HG02885 (cell line): ENCODE measurements around the gene LGI2.
"Not testable (repeated sequence)": the region's sequence is repeated elsewhere in the genome, so short reads cannot be mapped to it uniquely, and the experiment has no call there.

Experiments
- ATAC-seq: cut with Tn5 transposase; IDR thresholded peaks from one replicate; pipeline ENCODE4 v1.9.1; 2021; ENCODE audit warnings: mild to moderate bottlenecking; ENCODE audit not compliant: unreplicated experiment, poor library complexity

LGI2 gene, protein sequence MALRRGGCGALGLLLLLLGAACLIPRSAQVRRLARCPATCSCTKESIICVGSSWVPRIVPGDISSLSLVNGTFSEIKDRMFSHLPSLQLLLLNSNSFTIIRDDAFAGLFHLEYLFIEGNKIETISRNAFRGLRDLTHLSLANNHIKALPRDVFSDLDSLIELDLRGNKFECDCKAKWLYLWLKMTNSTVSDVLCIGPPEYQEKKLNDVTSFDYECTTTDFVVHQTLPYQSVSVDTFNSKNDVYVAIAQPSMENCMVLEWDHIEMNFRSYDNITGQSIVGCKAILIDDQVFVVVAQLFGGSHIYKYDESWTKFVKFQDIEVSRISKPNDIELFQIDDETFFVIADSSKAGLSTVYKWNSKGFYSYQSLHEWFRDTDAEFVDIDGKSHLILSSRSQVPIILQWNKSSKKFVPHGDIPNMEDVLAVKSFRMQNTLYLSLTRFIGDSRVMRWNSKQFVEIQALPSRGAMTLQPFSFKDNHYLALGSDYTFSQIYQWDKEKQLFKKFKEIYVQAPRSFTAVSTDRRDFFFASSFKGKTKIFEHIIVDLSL

DNA sequence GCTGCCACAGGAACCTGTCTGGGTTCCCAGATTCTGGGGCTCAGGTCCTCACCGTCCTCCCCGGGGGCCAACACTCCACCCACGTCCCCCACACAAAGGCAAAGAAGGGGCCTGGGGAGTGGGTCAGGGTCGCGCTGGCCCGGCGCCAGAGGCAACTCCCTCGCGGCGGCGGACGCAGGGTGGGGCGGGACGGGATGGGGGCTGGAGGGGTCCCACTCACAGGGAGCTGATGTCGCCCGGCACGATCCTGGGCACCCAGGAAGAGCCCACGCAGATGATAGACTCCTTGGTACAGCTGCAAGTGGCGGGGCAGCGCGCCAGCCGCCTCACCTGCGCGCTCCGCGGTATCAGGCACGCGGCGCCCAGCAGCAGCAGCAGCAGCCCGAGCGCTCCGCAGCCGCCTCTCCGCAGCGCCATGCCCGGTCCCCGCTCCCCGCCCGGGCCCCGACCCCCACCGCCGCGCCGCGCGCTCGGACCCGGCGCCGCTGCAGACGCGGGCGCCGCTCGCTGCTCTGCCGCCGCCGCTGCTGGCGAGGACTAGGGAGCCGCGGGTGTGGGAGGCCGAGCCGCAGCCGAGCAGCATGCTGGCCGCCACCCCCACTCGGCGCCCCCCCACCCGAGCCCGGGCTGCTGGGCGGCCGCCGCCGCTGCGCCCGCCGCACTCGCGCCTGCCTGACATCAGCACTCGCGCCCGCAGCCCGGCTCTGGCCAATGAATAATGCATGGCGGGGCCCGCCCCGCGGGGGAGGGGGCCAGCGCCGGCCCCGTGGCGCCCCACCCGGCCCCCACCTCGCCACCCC is at the start of gene LGI2:
LGI2 (minus strand) TSS at position 670 of the 800 bp plus-strand sequence; CDS start at position 417, 253 bp downstream.
- no peak for ATAC-seq

DNA sequence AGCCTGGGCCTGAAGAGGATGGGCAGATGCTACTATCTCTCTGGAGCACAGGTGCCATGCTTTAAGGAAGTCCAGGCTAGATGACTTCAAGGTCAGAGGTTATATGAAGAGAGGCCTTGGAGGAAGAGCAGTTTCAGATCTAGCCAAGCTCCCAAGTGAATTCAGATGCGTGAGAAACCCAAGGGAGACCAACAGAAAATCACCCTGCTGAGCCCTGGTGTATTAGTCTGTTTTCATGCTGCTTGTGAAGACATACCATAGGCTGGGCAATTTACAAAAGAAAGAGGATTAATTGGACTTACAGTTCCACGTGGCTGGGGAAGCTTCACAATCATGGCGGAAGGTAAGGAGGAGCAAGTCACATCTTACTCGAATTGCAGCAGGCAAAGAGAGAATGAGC is 47.8 kb upstream of the LGI2 start:
- ATAC-seq = no peak

DNA sequence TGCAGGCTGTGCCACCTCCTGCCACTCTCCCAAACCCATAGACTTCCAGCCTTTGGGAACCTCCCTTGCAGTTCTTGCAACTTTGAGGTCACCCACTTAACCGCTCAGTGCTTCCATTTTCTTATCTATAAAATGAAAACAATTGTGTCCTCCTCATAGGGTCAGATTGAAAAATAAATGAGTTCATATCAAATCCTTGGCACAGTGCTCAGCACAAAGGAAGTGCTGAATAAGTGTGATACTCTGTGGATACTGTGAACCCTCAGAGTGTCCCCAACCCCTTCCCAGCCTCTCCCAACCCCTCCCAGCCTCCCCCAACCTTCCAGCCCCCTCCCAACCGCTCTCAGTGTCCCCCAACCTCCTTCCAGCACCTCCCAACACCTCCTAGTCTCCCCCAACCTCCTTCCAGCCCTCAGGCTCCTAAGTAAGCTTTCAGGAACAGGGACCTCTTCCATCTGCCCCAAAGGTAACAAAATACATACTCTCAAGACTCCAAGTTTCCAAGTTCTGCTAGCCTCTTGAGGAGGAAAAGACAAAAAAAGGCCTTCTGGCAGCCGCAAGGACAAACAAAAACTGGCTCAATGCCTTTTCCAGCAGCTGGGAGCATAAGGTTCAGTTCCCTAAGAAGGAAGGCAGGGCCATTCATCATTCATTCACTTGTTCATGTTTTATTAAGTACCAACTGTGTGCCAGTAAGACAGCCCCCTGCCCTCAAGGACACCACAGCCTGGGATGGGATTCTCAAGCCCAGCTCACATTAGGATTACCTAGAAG is 46.1 kb upstream of the LGI2 start:
- ATAC-seq = no peak

DNA sequence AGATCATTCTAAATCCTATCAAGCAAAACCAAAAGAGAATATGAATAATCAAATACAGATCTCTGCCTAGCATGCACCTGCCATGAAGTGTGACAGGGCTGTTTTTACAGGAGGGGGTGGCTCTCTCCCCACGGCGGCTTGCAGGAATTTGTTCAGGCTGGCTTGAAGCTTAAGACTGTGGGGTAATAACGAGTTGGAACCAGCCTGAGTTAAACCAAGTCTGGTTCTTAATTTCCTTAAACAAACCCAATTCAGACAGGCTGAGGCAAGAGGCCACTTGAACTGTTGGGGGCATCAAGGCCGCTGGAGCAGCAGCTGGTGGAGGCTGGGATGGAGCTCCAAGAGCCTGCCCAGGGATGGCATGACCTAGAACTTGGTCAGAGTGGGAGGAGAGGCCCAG is 45.1 kb upstream of the LGI2 start:
- ATAC-seq = no peak

DNA sequence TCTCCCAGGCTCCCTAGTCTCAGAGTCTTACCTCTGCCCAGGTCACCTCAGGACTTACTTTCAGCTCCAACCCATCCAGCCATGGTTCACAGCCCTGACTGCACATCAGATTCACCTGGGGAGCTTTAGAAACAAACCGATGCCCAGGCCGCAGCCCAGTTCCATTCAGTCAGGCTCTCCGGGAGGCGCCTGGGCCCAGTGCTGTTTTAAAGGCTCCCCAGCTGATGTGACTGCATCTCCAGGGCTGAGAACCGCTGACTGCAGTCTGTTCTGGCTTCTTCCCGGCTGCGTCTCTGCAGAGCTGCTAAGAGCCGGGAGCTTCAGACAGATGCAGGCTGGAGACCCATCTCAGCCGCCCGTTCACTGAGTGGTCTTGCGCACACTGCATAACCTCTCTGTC is 44.4 kb upstream of the LGI2 start:
- no peak for ATAC-seq

DNA sequence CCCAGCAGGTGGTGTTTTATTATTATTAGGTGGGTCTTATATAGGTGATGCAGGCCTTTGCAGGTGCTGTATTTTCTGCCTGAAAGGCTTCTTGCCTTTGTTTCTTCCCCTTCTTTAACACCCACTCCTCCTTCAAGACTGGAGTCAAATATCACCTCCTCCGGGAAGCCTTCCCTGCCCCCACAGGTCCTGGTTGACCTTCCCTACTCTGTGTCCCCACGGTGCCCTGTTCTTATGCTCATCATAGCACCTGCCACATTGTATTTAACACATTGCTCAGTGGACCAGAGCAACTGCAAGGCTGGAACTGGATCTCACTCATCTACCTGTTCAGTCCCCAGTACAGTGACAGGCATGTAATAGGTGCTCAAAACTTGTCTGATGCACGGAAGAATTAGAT is 39.8 kb upstream of the LGI2 start:
- no peak for ATAC-seq

DNA sequence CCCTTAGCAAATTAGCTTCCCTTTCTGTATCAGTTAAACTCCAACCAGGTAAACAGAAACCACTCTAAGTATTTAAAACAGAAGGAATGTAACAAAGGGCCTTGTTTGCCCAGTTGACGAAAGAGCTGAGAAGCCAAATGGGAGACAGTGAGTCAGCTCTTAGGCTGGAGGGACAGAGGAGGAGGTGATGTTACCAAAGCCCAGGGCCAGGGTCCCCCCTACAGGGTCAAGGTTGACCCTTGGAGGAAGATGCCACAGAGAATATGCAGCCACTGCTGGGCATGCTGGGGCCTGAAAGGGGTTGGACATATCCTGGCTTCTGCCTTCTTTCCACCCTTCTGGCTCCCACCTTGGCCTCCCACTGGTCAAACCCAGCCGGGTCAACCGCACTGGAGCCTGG is 38.3 kb upstream of the LGI2 start:
- no peak for ATAC-seq

DNA sequence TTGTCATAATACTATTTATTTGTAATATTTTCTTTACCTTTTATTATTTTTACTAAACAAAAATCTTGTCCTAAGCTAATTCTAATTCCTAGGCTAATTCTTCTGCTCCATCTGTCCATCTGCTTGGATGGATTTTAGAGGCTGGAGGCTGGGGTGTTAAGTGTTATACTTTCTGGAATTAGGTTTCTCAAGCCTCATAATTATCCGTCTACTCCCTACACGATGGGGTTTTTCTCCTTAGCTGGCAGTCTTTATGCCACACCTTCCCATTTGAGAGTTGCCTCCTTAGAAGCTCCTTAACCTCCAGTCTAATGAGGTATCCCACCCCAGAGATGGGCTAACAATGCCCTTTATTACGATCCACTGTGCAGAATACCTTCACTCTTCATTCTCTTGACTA is 37.6 kb upstream of the LGI2 start:
- no peak for ATAC-seq

DNA sequence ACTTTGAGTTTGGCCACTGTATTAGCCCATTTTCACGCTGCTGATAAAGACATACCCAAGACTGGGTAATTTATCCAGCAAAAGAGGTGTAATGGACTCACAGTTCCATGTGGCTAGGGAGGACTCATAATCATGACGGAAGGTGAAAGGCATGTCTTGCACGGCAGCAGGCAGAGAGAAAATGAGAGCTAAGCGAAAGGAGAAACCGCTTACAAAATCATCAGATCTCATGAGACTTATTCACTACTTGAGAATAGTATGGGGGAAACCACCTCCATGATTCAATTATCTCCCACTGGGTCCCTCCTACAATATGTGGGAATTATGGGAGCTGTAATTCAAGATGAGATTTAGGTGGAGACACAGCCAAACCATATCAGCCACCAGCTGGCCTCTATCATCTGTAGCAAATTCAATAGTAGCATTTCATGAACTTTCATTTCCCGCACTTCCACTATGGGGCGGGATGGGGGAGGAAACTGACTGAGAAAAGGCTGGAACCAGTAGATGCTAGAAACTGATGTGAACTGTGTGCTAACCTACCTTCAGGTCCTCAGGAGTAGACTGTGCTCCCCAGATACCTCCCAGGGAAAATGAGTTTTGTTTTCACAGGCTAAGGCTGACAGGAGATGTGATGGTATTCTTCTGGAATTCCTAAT is 35.3 kb upstream of the LGI2 start:
- no peak for ATAC-seq

DNA sequence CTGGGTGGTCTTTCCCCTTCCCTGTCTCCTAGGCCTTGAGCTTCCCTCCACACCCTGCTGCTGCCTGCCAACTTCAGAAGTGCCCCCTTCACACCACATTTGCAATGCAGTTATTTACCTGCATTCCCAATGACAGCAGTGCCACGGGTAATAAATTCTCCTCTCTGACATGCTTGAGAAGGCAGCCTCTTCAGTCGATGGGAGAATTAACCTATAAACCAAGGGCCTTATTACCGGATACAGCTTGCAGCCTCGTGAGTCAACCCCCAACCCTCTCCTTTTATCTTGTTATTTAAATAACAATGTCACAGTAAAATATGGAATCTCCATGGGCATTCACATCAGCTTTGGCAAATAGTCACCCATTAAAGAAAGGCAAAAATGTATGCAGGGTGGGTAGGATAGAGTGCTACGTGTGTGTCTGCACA is 34.7 kb upstream of the LGI2 start:
- no peak for ATAC-seq

DNA sequence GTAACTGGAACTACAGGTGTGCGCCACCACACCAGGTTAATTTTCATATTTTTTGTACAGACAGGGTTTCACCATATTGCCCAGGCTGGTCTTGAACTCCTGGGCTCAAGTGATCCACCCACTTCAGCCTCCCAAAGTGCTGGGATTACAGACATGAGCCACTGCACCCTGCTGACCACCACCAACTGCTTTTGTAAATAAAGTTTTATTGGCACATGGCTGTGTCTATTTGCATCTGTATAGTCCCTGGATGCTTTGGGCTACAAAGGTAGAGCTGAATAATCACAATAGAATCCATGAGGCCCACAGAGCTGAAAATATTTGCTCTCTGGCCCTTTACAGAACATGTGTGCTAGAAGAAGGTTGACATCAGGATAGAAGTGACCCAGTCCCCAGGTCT is 33.7 kb upstream of the LGI2 start:
- not testable (repeated sequence) for ATAC-seq

DNA sequence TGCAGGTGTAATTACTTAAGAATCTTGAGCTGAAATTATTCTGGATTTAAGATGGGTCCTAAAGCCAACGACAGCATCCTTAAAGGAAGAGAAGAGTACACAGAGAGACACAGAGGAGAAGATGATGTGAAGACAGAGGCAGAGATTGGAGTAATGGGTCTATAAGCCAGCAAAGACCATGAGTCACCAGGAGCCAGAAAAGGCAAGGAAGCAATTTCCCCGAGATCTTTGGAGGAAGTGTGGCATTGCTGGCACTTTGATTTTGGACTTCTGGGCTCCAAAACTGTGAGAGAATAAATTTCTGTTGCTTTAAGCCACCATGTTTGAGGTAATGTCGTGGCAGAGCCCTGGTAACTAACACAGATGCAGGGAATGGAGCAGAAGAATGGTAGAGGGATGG is 32.4 kb upstream of the LGI2 start:
- ATAC-seq = no peak

DNA sequence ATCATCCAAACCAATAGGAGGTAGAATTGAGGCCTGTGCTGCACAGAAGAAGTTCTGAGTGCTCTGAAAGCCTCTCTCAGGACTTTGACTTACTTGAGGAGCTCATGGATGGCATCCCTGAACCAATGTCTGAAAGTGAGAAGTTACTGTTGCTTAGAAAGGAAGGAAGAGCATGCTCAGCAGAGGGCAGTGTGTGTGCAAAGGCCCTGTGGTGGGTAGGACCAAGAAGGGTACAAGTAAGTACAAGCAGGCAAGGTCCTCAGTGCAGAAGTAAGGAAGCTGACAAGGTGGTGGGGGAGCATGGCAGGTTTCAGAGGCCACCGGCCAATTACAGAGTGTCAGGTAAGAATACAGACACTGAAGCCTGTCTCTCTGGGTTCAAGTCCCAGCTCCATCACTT is 31.4 kb upstream of the LGI2 start:
- ATAC-seq = no peak

DNA sequence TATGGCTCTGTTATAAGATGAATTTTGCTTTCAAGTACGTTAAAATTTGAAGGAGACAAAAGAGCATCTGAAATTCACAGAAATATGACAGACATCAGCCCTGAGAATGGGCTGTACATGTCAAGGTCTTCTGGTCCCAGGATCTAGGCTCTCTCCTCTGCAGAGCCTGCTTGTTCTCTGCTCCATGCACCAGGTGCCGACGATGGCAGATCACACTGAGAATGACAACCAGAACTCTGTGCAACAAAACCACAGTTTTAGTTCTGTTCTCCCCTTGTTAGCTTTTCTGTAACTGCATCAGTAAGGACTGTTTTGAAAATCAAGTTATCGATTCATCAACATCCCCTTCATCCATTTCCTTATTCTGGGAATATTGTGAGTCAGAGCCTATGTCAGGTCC is 30.9 kb upstream of the LGI2 start:
- ATAC-seq = no peak

DNA sequence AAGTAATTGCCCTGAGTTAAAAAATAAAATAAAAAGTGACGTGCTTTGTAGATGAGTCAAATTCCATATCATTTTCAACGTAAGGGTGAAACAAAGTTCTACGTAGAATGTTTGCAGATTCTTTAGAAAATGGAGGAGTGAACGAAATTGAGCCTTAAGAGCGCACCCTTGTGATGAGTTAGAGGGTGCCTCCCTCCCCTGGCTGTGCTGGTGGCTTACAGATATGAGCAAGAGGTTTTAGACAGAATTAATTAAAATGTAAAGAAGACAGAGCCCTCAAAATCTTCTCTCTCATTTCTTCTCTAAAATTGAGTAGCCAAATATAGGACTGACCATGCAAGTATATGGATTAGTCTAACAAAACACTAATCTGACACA is 30.2 kb upstream of the LGI2 start:
- no peak for ATAC-seq

DNA sequence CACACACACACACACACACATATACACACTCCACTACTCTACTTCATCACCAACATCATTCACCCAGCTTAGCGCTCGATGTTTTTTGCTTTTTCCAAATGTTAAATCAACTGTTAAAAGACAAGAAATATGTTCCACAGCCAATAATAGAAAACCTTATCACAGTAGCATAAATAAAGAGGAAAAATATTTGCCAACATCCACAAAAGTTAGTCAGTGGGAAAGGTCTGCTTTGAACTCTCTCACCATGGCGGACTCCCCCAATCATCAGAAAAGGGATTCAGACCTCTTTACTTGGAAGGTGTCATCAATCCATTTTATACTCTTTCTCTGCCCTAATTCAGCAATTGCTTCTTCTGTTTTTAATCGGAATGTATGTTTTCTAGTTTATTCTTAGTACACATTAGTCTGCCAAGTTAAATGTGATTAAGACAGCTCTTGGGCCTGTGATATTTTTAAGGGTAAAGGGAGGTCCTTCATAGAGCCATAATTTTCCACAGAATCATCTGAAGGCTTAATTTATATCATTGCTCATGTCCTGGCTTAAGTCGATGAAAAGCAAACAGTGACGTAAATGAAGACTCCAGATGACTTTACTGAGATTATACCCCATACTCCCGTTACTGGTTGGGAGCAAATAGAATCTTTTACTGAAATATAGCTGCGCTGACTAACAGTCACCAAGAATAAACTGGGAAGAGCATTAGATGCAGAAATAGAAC is 29.7 kb upstream of the LGI2 start:
- ATAC-seq = no peak

DNA sequence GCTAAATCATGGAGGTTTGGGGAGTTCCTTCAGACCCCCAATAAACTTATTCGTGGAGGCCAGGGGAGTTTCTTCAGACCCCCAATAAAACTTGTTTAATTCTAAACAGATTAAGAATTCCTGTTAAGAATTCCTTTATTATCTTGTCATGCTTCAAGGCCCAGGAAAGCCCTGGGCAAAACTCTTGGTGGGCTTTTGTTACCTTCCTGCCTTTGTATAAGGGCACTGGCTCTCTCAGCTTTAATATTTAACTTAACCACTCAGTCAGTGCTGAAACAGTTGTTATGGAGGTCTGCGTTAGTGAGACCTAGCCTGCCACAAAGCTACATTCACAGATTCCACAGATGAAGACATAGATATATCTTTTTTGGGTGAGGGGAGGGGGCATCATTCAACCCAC is 29.0 kb upstream of the LGI2 start:
- ATAC-seq = no peak

DNA sequence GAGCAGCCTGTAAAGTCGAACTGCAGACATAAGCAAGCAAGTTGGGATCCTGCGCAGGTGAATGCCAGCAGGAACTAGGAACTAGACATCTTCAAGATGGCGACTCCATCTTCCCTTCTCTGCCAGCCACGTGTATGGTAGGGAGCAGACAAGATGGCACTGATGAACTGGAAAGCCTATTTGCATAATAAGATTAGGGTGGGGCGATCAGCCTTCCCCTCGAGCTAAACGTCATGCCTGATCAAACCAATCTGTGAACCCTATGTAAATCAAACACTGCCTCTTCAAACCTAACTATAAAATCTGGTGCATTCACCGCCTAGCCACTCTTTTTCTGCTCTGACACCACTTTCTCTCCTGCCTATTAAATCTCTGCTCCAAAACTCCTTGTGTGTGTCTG is 28.1 kb upstream of the LGI2 start:
- no peak for ATAC-seq

DNA sequence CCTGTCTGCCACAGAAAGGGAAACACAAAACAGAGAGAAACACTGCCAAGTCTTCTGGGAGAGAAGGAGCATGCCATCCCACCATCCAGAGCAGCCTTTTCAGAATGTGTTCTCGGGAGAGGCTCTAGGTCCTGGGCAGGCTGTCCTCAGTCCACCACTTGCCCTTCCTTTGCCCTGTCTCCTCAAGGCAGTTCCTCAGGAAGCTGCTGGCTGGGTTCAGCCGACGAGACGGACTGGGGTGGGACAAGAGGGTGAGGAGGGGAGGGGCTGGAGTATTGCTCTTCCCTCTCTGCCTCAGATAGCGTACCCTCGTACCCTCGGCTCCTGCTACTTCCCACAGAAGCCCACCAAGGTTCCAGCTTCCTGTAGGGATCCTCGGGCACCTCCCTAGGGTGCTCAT is 26.6 kb upstream of the LGI2 start:
- ATAC-seq = no peak

DNA sequence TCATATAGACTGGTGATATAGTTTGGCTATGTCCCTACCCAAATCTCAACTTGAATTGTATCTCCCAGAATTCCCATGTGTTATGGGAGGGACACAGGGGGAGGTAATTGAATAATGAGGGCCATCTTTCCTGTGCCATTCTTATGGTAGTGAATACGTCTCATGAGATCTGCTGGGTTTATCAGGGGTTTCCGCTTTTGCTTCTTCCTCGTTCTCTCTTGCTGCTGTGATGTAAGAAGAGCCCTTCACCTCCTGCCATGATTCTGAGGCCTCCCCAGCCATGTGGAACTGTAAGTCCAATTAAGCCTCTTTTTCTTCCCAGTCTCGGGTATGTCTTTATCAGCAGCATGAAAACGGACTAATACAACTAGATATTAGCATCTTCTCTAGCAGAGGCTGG is 21.3 kb upstream of the LGI2 start:
- not testable (repeated sequence) for ATAC-seq
